Fibroblast of the conjunctiva (primary cell): Measurements from ENCODE around the gene FGFR4.

Experiments used
- DNase-seq: peaks from one replicate; pipeline ENCODE4 v3.0.0-alpha.2; 2010; ENCODE audit warnings: low read depth

FGFR4 gene

DNA sequence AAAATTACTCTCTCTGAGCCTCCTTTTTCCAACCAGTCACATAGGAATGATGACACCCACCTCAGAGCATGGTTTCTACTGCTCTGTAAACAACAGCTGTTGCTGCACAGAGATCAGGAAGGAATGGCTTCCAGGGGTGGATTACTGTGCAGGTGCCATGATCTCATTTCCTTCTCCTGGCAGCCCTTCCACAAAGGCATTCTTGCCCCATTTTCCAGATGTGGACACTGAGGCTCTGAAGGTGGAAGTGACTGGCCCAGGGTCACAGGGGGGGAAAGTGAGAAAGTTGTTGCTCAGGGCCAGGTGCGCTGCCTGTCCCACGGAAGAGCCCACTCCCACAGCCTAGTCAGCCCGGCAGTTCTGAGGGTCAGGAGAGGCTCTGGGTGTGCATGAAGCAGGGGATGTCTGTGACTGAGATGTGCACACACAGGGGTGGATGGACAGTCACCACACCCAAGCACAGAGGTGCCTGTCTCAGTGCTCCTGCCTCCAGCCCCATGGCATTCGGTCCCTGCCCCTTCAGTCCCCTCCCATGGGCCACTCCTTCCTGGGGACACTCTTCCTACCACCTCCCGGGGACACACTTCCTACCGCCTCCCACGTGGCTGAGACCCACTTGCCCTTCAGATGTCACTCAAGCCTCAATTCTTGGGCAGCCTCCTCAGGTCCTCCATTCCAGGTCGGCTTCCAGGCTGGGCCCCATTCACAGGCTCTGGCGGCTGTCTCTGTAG is 17.0 kb downstream of the FGFR4 start:
- no peak for DNase-seq

DNA sequence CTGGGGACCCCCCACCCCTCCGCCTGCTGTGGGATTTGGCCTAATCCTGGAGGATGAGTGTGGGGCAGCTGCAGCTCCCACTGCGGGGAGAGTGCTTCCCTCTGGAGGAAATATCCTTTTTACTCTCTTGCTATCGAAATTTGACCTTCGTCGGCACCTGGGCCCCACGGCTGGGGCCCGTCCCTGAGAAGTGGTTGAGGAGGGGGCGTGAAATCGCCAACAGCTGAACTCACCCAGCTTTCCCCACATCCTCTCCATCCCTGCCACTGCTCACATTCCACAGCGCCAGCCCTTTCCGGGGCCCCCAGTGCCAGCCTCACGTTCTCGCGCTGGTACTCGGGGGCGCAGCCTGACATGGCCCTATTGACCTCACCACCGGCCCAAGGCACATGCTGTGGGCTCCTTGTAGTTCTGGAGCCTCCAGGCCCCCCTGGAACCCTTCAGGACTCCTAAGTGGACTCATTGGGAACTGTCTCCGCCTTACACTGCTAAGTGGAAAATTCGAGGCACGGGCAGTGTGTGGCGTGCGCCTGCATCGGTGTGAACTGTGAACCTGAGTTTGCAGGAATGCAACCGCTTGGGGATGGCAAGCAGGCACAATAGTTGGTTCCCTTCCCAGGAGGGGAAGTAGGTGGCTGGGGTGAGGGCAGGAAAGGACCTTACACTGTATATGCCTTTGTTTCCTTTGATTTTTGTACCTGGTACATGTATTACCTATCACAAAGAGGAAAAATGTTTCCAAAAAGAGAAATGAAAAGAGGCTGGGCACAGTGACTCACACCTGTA is 19.2 kb downstream of the FGFR4 start:
- no peak for DNase-seq

DNA sequence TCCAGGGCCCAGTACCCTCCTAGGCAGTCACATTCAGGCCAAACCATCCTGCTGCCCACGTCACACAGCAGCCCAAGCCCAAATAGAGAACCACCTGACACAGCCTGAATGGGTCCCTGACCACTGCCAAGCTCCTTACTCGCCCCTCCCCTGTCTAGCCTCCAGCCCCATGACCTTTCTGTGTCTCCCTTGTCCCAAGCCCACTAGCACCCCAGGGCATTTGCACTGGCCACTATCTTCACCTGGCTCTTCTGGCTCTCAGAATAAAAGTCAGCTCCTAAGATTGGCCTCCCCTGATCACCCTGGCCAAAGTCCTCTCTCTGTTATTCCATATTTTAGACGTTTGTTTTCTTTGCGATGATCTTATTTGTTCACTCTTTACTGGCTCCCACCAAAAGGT is 20.4 kb downstream of the FGFR4 start:
- no peak for DNase-seq

DNA sequence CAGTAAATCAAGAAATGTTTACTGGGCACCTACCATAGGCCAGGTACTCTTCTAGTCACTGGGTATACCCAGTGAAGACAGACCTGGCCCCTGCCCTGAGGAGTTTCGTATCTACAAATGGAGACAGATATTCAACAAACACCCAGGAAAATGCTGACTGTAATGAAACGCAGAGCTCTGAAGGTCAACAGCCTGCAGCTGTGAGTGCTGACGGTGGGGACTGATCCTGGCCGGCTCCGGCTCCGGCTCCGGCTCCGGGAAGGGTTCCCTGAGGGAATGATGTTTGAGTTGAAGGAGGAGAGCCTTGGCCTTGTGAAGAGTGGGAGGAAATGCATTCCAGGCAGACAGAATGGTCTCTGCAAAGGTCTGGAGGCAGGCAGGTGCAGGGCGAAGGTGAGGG is 23.1 kb downstream of the FGFR4 start:
- DNase-seq, result no peak

DNA sequence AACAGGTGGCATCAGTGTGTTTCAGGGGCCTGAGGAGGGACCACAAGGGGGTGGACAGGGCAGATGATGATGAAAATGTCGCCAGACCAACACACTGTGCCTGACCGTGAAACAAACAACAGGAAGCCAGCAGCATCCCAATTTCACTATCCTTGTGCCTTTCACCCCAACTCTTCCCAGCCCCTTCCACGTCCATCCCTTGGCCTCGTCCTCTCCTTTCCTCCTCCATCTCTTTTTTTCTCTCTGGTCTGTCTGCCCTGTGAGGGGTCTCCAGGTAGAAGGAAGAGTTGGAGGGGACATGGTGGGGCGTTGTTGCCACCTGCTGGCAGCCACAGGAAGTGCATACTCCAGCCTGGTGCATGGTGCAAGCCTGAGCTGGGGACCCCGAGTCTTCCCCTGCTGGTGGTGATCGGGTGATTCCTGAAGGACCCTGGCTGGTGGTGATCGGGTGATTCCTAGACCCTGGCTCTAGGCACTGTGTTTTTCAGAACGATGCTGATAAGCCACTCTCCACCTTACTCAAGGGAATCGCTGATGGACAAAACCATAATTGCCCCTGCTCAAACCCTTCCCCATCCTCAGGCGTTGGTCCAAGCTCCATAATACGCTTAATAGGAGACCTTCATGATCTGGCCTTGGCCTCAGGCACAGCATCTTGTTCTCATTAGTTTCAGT is 25.1 kb downstream of the FGFR4 start:
- no peak for DNase-seq

DNA sequence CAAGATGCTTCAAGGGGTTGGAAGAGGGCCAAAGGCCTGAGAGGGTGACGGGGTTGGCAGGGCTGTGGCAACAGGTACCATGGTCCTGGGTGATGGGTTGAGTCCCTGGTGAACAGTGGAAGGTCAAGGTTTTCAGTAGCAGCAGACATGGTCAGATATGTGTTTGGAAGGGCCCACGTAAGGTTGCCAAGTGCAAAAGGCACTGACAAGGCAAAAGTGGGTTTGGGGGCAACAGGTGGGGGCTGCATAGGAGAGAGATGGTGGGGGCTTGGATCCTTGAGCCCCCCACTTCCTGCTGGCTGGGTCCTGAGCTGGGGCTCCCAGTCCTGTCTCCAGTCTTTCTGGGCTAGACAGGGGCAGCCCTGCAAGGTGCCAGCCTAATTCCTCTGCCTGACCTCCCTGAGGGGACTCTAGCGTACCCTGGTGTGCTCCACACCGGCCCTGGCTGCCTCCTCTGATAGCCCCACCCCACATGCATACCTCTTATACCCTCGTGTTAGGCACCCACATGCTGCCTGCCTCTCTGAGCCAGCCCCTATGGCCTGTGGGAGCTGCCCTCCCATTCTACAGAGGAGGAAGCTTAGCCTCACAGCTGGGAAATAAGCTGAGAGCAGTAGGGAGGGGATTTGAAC is 26.0 kb downstream of the FGFR4 start:
- DNase-seq, result no peak

DNA sequence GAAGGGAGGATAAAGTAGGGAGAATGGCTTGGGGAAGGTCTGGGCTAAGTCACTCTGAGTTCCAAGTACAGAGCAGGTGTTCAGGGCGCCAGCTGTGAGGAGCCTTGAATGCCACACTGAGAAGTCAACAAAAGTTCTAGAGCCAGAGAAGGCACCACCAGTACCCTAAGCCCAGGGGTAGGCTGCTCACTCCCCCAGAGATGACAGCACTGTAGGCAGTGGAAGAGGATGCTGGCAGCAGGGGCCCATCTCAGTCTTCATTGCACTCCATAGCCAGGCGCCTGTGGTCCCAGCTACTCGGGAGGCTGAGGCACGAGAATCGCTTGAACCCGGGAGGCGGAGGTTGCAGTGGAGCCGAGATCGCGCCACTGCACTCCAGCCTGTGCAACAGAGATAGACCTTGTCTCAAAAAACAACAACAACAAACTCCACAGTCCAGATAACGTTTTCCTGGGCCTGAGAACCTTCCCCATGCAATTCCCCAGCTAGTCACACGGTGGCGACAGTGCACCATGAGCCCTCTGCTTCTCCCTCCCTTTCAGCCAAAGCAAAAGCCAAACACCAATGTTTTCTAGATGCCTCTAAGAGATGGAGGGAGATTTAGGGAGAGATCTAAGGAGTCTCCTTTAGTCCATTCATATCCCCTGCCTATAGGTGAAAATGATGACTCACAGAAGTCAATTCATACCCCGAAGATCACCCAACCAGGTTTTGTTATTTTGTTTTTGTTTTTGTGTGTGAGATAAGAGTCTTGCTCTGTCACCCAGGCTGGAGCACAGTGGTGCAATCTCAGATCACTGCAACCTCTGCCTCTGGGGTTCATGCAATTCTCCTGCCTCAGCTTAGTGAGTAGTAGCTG is 27.1 kb downstream of the FGFR4 start:
- peak; percentile 55 for DNase-seq

DNA sequence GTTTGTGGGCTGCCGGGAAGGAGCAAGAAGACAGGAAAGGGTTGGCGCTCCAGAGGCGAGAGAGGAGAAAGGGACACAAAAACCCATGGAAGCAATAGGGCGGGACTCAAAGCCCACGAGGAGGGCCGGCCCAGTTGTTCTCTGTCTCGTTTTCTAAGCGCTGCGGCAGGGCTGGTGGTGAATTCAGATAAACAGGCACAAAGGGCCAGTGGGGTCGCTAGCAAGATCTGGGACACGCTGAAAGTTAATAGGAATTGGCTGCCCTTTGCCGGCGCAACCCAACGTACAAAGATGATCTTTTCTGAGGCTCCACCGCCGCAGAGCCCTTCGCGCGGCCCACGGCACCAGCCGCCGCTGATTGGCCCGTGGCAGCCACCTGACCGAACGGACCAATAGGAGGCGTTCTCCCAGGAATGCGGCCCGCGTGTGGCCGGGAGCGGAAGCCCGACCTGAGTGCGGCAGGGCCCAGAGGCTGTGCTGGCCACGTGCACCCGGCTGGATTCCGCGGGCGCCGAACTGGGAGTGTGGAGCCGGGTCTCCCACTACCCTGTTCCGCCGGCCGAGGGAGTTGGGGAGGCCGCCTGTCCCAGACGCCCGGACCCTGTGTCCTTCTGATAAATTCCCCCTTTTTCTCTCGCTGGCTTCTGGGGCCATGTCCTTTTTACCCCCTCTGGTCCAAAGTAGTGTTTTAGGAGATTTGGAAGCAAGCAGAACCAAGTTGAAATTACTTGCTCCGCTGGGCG is 30.1 kb downstream of the FGFR4 start:
- DNase-seq, result peak; percentile 56

DNA sequence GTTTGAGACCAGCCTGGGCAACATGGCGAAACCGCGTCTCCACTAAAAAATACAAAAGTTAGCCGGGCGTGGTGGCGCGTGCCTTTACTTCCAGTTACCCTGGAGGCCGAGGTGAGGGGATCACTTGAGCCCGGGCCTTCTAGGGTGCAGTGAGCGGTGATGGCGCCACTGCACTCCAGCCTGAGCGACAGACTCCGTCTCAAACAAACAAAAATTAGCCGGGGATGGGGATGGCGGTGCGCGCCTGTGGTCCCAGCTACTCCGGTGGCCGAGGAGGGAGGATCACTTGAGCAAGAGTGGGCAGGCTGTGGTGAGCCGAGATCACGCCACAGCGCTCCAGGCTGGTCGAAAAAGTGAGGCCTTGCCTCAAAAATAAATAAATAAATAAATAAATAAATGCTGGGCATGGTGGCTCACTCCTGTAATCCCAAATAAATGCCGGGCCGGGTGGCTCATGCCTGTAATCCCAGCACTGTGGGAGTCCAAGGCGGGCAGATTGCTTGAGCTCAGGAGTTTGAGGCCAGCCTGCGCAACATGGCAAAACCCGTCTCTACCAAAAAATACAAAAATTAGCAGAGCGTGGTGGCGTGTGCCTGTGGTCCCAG is 30.8 kb downstream of the FGFR4 start:
- no peak for DNase-seq

DNA sequence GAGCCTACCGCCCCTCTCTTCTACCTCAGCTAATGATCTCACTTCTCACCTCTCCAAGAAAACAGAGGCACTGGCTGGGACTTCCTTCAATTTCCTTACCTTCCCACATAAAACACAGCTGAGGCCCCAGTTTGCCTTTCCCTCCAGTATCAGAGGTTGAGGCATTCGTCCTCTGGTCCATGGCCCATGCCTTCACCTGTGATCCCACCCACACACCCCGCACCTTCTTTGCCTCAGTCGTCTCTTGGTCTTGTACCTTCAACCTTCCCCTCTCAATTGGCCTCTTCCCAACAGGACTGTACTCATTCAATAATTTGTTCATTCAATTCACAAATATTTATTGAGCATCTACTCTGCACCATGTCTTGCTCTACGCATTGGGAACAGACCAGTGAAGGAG is 35.9 kb downstream of the FGFR4 start:
- no peak for DNase-seq

DNA sequence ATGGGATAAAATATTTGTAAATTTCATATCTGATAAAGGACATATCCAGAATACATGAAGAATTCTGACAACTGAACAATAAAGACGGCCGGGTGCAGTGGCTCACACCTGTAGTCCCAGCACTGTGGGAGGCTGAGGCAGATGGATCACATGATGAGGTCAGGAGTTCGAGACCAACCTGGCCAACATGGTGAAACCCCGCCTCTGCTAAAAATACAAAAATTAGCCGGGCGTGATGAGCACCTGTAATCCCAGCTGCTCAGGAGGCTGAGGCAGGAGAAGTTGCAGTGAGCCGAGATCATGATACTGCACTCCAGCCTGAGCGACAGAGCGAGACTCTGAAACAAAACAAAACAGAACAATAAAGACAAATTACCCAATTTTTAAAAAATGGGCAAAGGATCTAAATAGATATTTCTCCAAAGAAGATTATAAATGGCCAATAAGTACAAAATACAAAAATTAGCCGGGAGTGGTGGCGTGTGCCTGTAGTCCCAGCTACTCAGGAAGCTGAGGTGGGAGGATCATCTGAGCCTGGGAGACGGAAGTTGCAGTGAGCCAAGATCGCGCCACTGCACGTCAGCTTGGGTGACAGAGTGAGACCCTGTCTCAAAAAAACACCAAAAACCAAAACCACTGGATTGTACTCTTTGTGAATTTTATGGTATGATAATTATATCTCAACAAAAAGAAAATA is 37.2 kb downstream of the FGFR4 start:
- no peak for DNase-seq

DNA sequence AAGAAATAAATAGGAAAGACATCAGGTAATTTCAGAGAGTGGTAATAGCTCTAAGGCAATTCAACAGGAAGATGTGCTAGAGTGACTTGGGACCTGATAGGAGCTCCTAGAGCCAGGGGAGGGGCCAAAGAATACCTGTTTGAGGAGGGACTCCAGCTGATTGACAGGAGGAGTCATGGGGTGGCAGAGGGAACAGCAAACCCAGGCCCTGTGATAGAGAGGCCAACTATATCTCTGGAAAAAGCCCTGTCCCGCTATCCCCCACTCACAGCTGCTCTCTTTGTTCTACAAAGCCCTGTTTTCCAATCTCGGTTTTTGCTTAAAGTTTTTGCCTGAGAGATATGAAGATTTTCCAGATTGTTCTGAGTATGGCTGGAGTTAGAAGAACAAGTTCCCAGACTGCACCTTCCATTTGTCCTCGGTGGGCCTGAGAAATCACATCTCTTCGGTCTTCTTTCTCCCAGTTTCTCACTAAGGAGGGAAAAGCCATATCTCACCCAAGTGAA is 37.8 kb downstream of the FGFR4 start:
- DNase-seq, result no peak

DNA sequence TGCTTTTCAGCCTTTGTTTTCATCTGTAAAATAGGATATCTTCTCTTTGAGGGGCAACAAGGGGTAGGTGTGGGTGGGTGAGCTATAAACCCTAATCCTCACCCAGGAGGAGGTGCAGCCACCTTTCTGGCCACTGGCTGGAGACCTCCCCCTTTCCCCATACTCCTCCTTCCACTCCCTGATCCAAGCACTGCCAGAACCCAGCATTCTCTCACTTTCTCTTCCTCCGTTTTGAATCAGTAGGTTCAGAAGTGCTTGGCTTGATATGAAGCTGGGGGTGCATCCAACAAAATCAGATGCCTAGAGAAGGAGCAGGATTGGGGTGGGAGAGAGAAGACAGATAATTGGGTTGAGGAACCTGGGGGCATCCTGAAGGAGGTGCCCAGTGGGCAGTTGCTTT is 40.1 kb downstream of the FGFR4 start:
- DNase-seq, result no peak

DNA sequence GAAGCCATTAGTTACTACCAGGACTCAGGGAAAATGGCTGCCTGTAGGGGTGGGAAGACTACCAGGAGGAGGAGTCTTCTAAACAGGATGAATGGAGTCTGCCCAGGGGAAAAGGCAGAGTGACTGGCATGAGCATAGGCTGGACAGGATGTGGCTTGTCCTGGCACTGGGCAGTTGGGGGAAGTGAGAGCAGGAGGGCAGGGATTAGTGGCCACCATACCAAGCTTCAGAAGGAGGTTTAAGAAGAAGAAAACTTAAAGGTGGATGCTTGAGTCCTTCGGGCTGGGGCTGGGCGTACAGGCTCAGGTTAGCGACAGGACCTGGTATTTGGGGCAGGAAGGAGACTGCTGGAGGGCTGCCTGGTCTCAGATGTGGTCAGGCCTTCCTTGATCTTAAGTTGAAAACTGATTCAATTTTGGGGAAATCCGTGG is 41.9 kb downstream of the FGFR4 start:
- DNase-seq, result no peak

DNA sequence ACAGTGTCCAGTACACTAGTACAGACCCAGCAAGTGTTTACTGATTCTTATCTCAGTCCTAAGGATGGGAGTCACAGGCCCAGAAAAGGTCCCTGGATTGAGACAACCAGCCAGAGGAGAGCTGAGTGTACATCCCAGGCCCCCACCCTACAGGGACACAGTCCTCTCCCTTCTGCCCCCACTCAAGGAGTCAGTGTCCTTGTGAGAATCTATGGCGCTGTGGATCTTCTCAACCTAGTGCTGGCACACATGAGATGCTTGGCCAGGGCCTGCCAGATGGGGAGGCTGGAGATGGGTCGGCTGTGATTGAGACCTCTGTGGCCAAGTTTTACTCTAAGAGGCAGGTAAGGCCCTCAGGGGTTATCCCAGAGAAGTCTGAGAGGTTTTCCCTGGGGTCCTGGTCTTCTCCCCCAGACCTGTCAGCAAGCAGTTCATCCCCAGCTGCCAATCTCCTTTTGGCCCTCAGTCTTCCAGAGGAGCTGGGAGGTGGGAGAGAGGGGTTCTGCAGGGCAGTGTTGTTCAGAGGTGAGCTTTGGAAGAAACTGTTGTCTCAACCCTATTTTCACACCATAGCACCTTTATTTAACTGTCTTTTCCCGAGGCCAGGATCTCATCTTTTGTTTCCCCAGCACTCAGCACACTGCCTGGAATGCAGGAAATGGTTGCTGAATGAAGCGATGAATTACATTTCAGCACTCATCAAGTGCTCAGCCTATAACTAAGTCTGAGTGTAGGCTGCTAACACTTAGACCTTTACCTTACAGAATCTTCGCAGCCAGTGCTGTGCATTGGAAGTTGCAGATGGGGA is 43.7 kb downstream of the FGFR4 start:
- DNase-seq, result no peak

DNA sequence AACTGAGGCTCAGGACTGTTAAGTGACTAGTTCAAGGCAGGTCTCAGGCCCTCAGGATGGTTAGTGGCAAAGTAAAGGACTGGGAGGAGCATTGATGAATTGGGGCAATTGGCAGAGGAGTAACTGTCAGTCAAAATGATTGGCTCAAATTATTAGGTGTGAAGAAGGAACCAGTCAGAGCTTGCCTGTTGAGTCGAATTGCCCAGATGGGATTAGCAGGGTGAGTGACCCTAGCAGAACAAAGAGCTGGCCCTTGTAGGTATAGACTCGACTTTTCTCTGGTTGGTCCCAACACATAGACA is 44.3 kb downstream of the FGFR4 start:
- no peak for DNase-seq

DNA sequence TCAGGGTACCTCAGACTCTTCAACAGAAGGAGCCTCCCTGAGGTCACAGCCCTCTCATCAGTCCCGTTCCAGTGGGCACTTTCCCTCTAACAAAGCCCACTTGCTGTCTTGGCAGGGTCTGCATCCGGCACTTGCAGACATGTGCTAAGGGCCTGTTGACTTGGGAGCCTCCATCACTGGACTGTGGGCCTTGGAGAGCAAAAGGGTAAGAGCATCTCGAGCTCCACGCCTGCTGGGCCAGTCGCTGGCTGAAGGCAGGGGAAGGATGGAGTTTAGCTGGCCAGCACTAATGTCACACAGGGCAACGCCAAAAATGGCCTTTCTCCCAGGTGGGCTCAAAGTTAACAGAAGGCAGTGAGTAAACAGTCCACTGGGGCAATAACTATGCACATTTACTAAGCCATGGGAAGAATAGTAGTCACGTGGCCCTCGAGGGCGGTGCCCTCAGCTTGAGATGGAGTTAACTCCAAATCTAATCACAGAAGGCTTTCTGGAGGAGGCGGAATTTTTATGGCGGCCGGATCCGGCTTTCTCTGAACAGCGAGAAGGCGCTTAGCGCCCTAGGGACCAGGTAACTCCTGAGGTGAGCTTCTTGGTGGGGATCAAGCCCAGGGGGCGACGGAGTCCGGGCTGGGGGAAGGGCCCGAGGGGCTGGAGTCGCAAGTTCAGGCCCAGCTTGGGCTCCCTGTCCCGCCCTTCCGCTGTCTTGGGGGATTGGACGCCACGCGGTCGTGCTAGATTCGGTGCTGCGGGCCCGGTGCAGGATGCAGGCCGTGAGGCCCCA is 44.8 kb downstream of the FGFR4 start:
- DNase-seq, result no peak
